Endothelial cell of umbilical vein (primary cell): ENCODE data around the gene MRGPRE. TPM values are rescaled to one million over a fixed set of nuclear protein-coding genes. Genes with fewer than 3 reads are reported as not detected.

ENCODE experiments used
- BruUV-seq: library from RNA; stranded (reverse); fragments of 400-500 nt; replicated peaks from 2 replicates; lab custom pipeline; 2021; lab: Mats Ljungman, UMichigan
- CTCF ChIA-PET: fragments of 300-600, 350-600 bp; sonication (Branson Sonifier 250); formaldehyde crosslinking; loops from one replicate; lab custom pipeline; 2021; ENCODE audit warnings: antibody characterized with exemption, inconsistent platforms; lab: Charles Lee
- POLR2A ChIA-PET: fragments of 300-600, 350-600 bp; sonication (Branson Sonifier 250); formaldehyde crosslinking; loops from one replicate; lab custom pipeline; 2021; ENCODE audit warnings: antibody characterized with exemption, inconsistent platforms; lab: Charles Lee
- DNase-seq: peaks from one replicate; pipeline ENCODE4 v3.0.0-alpha.2; 2011; ENCODE audit warnings: low read depth, low spot score
- FAIRE-seq: peaks from 2 replicates; lab custom pipeline; 2011; peaks lifted over from hg19 to GRCh38; lab: Jason Lieb, UNC
- H2AFZ ChIP-seq: 2 replicates; pipeline ENCODE4 v1.6.0; 2012; ENCODE audit warnings: low read depth, low read length, control low read depth, inconsistent platforms
- H3K27ac ChIP-seq: 2 replicates; pipeline ENCODE4 v1.5.1; 2011; ENCODE audit warnings: low read depth, mild to moderate bottlenecking, control low read depth, low read length, moderate library complexity; ENCODE audit not compliant: insufficient read depth
- H3K27me3 ChIP-seq, 2 experiments: 2 replicates each; pipeline versions ENCODE4 v1.6.0 to v1.6.1; 2011; ENCODE audit warnings: low read length in 2 of 2, mixed read lengths in 1 of 2; ENCODE audit not compliant: control insufficient read depth in 2 of 2, insufficient read depth in 2 of 2
- H3K36me3 ChIP-seq, 2 experiments: 2 replicates in 1 of 2; 3 replicates in 1 of 2; pipeline ENCODE4 v1.5.1; 2011; ENCODE audit warnings: low read length in 2 of 2, mild to moderate bottlenecking in 1 of 2, moderate library complexity in 1 of 2; ENCODE audit not compliant: control insufficient read depth in 2 of 2, insufficient read depth in 2 of 2; ENCODE audit errors: extremely low read depth in 1 of 2
- H3K4me1 ChIP-seq: 3 replicates; pipeline ENCODE4 v1.5.1; 2011; ENCODE audit warnings: mild to moderate bottlenecking, low read length; ENCODE audit not compliant: control insufficient read depth, insufficient read depth; ENCODE audit errors: extremely low read depth
- H3K4me2 ChIP-seq: 2 replicates; pipeline ENCODE4 v1.6.1; 2011; ENCODE audit warnings: low read length, control low read depth, mixed read lengths; ENCODE audit not compliant: insufficient read depth
- H3K4me3 ChIP-seq, 3 experiments: fragments of 200-600 bp in 1 of 3; sonication (generic), shearing (Covaris generic) in 1 of 3; replicated peaks in 1 of 3; 2 replicates each; pipeline ENCODE4 v1.5.1; 2011 to 2016; ENCODE audit warnings: control low read depth in 3 of 3, low read length in 3 of 3, mild to moderate bottlenecking in 2 of 3, inconsistent platforms in 1 of 3, low read depth in 1 of 3, moderate library complexity in 1 of 3; ENCODE audit not compliant: insufficient read depth in 1 of 3
- H3K79me2 ChIP-seq: 2 replicates; pipeline ENCODE4 v1.6.0; 2012; ENCODE audit warnings: low read length, inconsistent platforms; ENCODE audit not compliant: control insufficient read depth, insufficient read depth
- H3K9ac ChIP-seq: replicated peaks from 2 replicates; pipeline ENCODE3; 2011; ENCODE audit warnings: low read length, control low read depth; ENCODE audit not compliant: insufficient read depth; ENCODE audit errors: extremely low read depth
- H3K9me1 ChIP-seq: replicated peaks from 3 replicates; pipeline ENCODE4 v1.6.0; 2011; ENCODE audit warnings: mild to moderate bottlenecking, low read length; ENCODE audit not compliant: control insufficient read depth, insufficient read depth; ENCODE audit errors: extremely low read depth
- H3K9me3 ChIP-seq: replicated peaks from 2 replicates; pipeline ENCODE4 v1.5.1; 2012; ENCODE audit warnings: low read length, inconsistent platforms; ENCODE audit not compliant: control insufficient read depth, insufficient read depth
- H4K20me1 ChIP-seq: replicated peaks from 2 replicates; pipeline ENCODE3; 2011; ENCODE audit warnings: mild to moderate bottlenecking, low read length; ENCODE audit not compliant: control insufficient read depth, insufficient read depth; ENCODE audit errors: extremely low read depth
- EZH2 ChIP-seq: IDR thresholded peaks from 2 replicates; pipeline ENCODE4 v1.6.1; 2012; ENCODE audit warnings: borderline replicate concordance, low read depth, mild to moderate bottlenecking, moderate library complexity, low read length, inconsistent platforms; ENCODE audit not compliant: severe bottlenecking
- FOS ChIP-seq: IDR thresholded peaks from 2 replicates; pipeline ENCODE4 v1.6.1; 2011; ENCODE audit warnings: mild to moderate bottlenecking, low read length, moderate library complexity, borderline replicate concordance; ENCODE audit not compliant: insufficient read depth
- GATA2 ChIP-seq: IDR thresholded peaks from 2 replicates; pipeline ENCODE4 v1.7.0; 2011; ENCODE audit warnings: low read depth, mild to moderate bottlenecking, moderate library complexity, mixed read lengths, low read length; ENCODE audit not compliant: insufficient read length, insufficient read depth
- JUN ChIP-seq: IDR thresholded peaks from 2 replicates; pipeline ENCODE4 v1.6.1; 2011; ENCODE audit warnings: borderline replicate concordance, low read depth; ENCODE audit not compliant: insufficient read length, insufficient read depth
- MYC ChIP-seq: IDR thresholded peaks from one replicate; pipeline ENCODE4 v1.6.1; 2011; ENCODE audit warnings: mild to moderate bottlenecking, low read depth, low read length
- POLR2A ChIP-seq: IDR thresholded peaks from 2 replicates; pipeline ENCODE4 v1.6.1; 2012; ENCODE audit warnings: low read depth, mild to moderate bottlenecking, control low read depth, low read length
- POLR2AphosphoS5 ChIP-seq: IDR thresholded peaks from 2 replicates; pipeline ENCODE4 v1.6.1; 2012; ENCODE audit warnings: low read depth, mild to moderate bottlenecking, control low read depth, low read length, moderate library complexity; ENCODE audit not compliant: insufficient read depth
- dilution Hi-C: fragments of 300-500 bp; cut with MboI; formaldehyde crosslinking; loops from one replicate; pipeline ENCODE4 v1.15.0; 2019; ENCODE audit warnings: low sequenced_read_pairs; ENCODE audit not compliant: extremely low pct_ligation_motif_present
- intact Hi-C: fragments of 100-400 bp; cut with micrococcal nuclease; formaldehyde crosslinking; loops from one replicate; pipeline ENCODE4 v1.10.0; 2022
- polyA plus RNA-seq, 4 experiments: library from polyadenylated mRNA; depleted of rRNA in 3 of 4; stranded (reverse) in 3 of 4; unstranded in 1 of 4; fragments of >200 nt; gene quantifications; 2 replicates each; pipeline versions ENCODE4 v1.2.1 to v1.2.3, GENCODE V29; 2011 to 2012; ENCODE audit warnings: missing spikeins in 1 of 4
- total RNA-seq: library from RNA; stranded (reverse); gene quantifications from 2 replicates; pipeline ENCODE4 v1.2.3, GENCODE V29; 2021
- TF ChIP-seq, protein P1 (sequence below), 2 donors: IDR thresholded peaks; 1 replicate in 1 of 2; 2 replicates in 1 of 2; pipeline ENCODE4 v1.5.1; 2011; ENCODE audit warnings: low read length in 2 of 2, mild to moderate bottlenecking in 2 of 2, moderate library complexity in 2 of 2, control low read depth in 1 of 2, inconsistent platforms in 1 of 2, low read depth in 1 of 2; ENCODE audit not compliant: insufficient read depth in 1 of 2; ENCODE audit errors: extremely low read depth in 1 of 2
- TF ChIP-seq, protein P2 (sequence below): IDR thresholded peaks from 2 replicates; pipeline ENCODE4 v1.6.1; 2011; ENCODE audit not compliant: insufficient read depth, insufficient read length

MRGPRE gene
- total and polyA plus RNA-seq, 2 donors (not counting 3 experiments of a cell fraction or from before 2014, with no cell fraction given) = not detected

DNA sequence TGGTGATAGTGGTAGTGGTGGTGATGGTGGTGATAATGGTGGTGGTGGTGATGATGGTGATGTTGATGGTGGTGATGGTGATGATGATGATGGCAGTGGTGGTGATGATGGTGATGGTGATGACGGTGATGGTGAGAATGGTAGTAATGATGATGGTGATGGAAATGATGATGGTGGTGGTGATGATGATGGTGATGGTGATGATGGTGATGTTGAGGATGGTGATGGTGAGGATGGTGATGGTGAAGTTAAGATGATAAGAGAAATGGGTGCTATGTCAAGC, 25.4 kb downstream of the MRGPRE start:
- BruUV-seq = no TSS peak
- Histone ChIP-seq H3K27ac (no peak overlapping the region), H3K4me2 (no peak overlapping the region), H3K9me1 (no peaks in the 10 kb centered on the region), H3K36me3 (no peaks in the 10 kb centered on the region), H3K4me3 (no peak overlapping the region), H3K4me1 (no peaks in the 10 kb centered on the region), H3K9ac (no peak overlapping the region), H4K20me1 (no peaks in the 10 kb centered on the region), H3K79me2 (no peaks in the 10 kb centered on the region), H3K9me3 (no peaks in the 10 kb centered on the region), H3K27me3 (peaks cover 20 to 21% of the 10 kb centered on the region in 2 experiments), H2AFZ (no peak overlapping the region)
- TF ChIP-seq GATA2 (no peak), POLR2A (no peak), EZH2 (no peak), MYC (no peak), JUN (no peak), POLR2AphosphoS5 (no peak), FOS (no peak)
- TF ChIP-seq, protein P1, sequence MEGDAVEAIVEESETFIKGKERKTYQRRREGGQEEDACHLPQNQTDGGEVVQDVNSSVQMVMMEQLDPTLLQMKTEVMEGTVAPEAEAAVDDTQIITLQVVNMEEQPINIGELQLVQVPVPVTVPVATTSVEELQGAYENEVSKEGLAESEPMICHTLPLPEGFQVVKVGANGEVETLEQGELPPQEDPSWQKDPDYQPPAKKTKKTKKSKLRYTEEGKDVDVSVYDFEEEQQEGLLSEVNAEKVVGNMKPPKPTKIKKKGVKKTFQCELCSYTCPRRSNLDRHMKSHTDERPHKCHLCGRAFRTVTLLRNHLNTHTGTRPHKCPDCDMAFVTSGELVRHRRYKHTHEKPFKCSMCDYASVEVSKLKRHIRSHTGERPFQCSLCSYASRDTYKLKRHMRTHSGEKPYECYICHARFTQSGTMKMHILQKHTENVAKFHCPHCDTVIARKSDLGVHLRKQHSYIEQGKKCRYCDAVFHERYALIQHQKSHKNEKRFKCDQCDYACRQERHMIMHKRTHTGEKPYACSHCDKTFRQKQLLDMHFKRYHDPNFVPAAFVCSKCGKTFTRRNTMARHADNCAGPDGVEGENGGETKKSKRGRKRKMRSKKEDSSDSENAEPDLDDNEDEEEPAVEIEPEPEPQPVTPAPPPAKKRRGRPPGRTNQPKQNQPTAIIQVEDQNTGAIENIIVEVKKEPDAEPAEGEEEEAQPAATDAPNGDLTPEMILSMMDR (IDR thresholded peaks at IDR 0.05; ENCODE audit: extremely low read depth in 1 of 2, insufficient read depth in 1 of 2, low read depth in 1 of 2, low read length in 2 of 2) = no peak
- TF ChIP-seq, protein P2, sequence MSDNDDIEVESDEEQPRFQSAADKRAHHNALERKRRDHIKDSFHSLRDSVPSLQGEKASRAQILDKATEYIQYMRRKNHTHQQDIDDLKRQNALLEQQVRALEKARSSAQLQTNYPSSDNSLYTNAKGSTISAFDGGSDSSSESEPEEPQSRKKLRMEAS = no peak
- POLR2A ChIA-PET = no interaction called here
- dilution Hi-C loops (no loop called here), intact Hi-C loops (no loop called here)
- CTCF ChIA-PET = interaction anchor here (1.7 kb wide), 1 partner anchor 16 kb away, joined by 3 read pairs; no protein-coding TSS in a partner anchor
- no peak for DNase-seq
- no peak for FAIRE-seq
